HCT116 (cell line): ENCODE data around the gene HYOU1. TPM values are rescaled to one million over a fixed set of nuclear protein-coding genes. Genes with fewer than 3 reads are reported as not detected.
A peak's percentile ranks its signal among the peaks of the same experiment; 100 is the strongest.
"Not testable (repeated sequence)": the region's sequence is repeated elsewhere in the genome, so short reads cannot be mapped to it uniquely, and the experiment has no call there.

Source experiments
- ATAC-seq: fragments of 200-7000 bp; cut with Tn5 transposase; 2 replicates; pipeline ENCODE4 v1.9.1; 2020; ENCODE audit warnings: mild to moderate bottlenecking, moderate library complexity
- BruUV-seq: library from RNA; stranded (reverse); fragments of 400-500 nt; replicated peaks from 2 replicates; lab custom pipeline; 2021; lab: Mats Ljungman, UMichigan
- CTCF ChIA-PET: fragments of 300-600 bp; sonication (Branson Sonifier 250); formaldehyde crosslinking; loops from one replicate; lab custom pipeline; 2021; ENCODE audit warnings: antibody characterized with exemption; lab: Charles Lee
- POLR2A ChIA-PET: fragments of 300-600, 350-600 bp; sonication (Branson Sonifier 250); formaldehyde crosslinking; loops from one replicate; lab custom pipeline; 2021; ENCODE audit warnings: antibody characterized with exemption; lab: Charles Lee
- RAD21 ChIA-PET, 2 experiments: fragments of 300-600 bp; sonication (Branson Sonifier 250); formaldehyde crosslinking; loops; one replicate each; lab custom pipeline; 2023; ENCODE audit warnings: low total read pairs in 2 of 2; ENCODE audit not compliant: uncharacterized antibody in 2 of 2, unreplicated experiment in 2 of 2, low non-redundant PET in 1 of 2; lab: Charles Lee
- DNase-seq: peaks from one replicate; pipeline ENCODE4 v3.0.0-alpha.2; 2010; ENCODE audit warnings: low read depth, low spot score
- H2AFZ ChIP-seq: fragments of 200-600 bp; shearing (Covaris generic), sonication (generic); 2 replicates; pipeline ENCODE4 v1.6.1; 2017; ENCODE audit warnings: low read depth, mixed run types, mixed read lengths, antibody characterized with exemption, low read length; ENCODE audit not compliant: poor library complexity, severe bottlenecking
- H3K27ac ChIP-seq: 2 replicates; pipeline ENCODE4 v1.5.1; 2012; ENCODE audit warnings: low read depth, low read length
- H3K27me3 ChIP-seq: fragments of 200-600 bp; sonication (generic); 2 replicates; pipeline ENCODE4 v1.6.1; 2016; ENCODE audit warnings: mixed run types, low read length, mixed read lengths; ENCODE audit not compliant: insufficient read depth
- H3K36me3 ChIP-seq, 2 experiments: fragments of 200-500 bp in 1 of 2; fragments of 200-600 bp in 1 of 2; sonication (Bioruptor generic) in 1 of 2; sonication (generic) in 1 of 2; 2 replicates each; pipeline versions ENCODE4 v1.5.1 to v1.6.1; 2014 to 2016; ENCODE audit warnings: low read length in 2 of 2, inconsistent platforms in 1 of 2, mixed read lengths in 1 of 2, mixed run types in 1 of 2; ENCODE audit not compliant: insufficient read depth in 2 of 2, control insufficient read depth in 1 of 2
- H3K4me1 ChIP-seq, 2 experiments: fragments of 200-600 bp in 1 of 2; sonication (generic) in 1 of 2; 2 replicates each; pipeline versions ENCODE4 v1.5.1 to v1.6.1; 2012 to 2017; ENCODE audit warnings: low read length in 2 of 2, inconsistent platforms in 1 of 2, mild to moderate bottlenecking in 1 of 2, mixed read lengths in 1 of 2, mixed run types in 1 of 2, moderate library complexity in 1 of 2; ENCODE audit not compliant: insufficient read depth in 2 of 2, control insufficient read depth in 1 of 2
- H3K4me2 ChIP-seq: fragments of 200-600 bp; sonication (generic); 2 replicates; pipeline ENCODE4 v1.6.1; 2017; ENCODE audit warnings: mixed run types, low read length, mixed read lengths
- H3K4me3 ChIP-seq, 2 experiments: fragments of 200-600 bp in 1 of 2; sonication (generic) in 1 of 2; replicated peaks in 1 of 2; 2 replicates each; pipeline ENCODE4 v1.5.1; 2011 to 2016; ENCODE audit warnings: low read length in 2 of 2, control low read depth in 1 of 2, low read depth in 1 of 2, mild to moderate bottlenecking in 1 of 2, mixed read lengths in 1 of 2, mixed run types in 1 of 2
- H3K79me2 ChIP-seq: fragments of 200-600 bp; sonication (generic); 2 replicates; pipeline ENCODE4 v1.6.1; 2017; ENCODE audit warnings: mild to moderate bottlenecking, mixed run types, low read length, moderate library complexity, mixed read lengths; ENCODE audit not compliant: insufficient read depth
- H3K9ac ChIP-seq: fragments of 200-600 bp; sonication (generic); 2 replicates; pipeline ENCODE4 v1.6.1; 2016; ENCODE audit warnings: low read length, mixed read lengths
- H3K9me2 ChIP-seq: fragments of 200-600 bp; sonication (generic), shearing (Covaris generic); 2 replicates; pipeline ENCODE4 v1.6.1; 2017; ENCODE audit warnings: mixed run types, mild to moderate bottlenecking, moderate library complexity; ENCODE audit not compliant: insufficient read depth
- H3K9me3 ChIP-seq, 2 experiments: fragments of 200-500 bp in 1 of 2; fragments of 200-600 bp in 1 of 2; sonication (Bioruptor generic) in 1 of 2; sonication (generic) in 1 of 2; 2 replicates each; pipeline ENCODE4 v1.6.1; 2014 to 2017; ENCODE audit warnings: low read length in 2 of 2, mixed read lengths in 2 of 2, inconsistent platforms in 1 of 2, low read depth in 1 of 2, mild to moderate bottlenecking in 1 of 2, mixed run types in 1 of 2, moderate library complexity in 1 of 2; ENCODE audit not compliant: control insufficient read depth in 1 of 2, insufficient read depth in 1 of 2
- H4K20me1 ChIP-seq: fragments of 200-600 bp; sonication (generic), shearing (Covaris generic); 2 replicates; pipeline ENCODE4 v1.6.1; 2017; ENCODE audit warnings: mixed run types, mild to moderate bottlenecking, moderate library complexity; ENCODE audit not compliant: insufficient read depth
- CBX3 ChIP-seq: IDR thresholded peaks from 2 replicates; pipeline ENCODE4 v1.6.1; 2012; ENCODE audit warnings: low read depth
- EGR1 ChIP-seq: IDR thresholded peaks from 2 replicates; pipeline ENCODE4 v1.6.1; 2012; ENCODE audit warnings: low read depth
- ELF1 ChIP-seq: IDR thresholded peaks from 2 replicates; pipeline ENCODE4 v1.6.1; 2012; ENCODE audit warnings: low read depth, borderline replicate concordance
- EZH2 ChIP-seq: fragments of 200-600 bp; sonication (generic); IDR thresholded peaks from 2 replicates; pipeline ENCODE4 v1.6.1; 2017; ENCODE audit warnings: antibody characterized with exemption, mixed run types
- FOSL1 ChIP-seq: IDR thresholded peaks from 2 replicates; pipeline ENCODE4 v1.6.1; 2012; ENCODE audit warnings: low read depth
- JUND ChIP-seq: IDR thresholded peaks from 2 replicates; pipeline ENCODE4 v1.6.1; 2012
- POLR2A ChIP-seq: IDR thresholded peaks from 2 replicates; pipeline ENCODE4 v1.7.0; 2011; ENCODE audit warnings: borderline replicate concordance; ENCODE audit not compliant: insufficient read depth, insufficient read length; ENCODE audit errors: extremely low read depth
- POLR2AphosphoS5 ChIP-seq: IDR thresholded peaks from 2 replicates; pipeline ENCODE4 v1.6.1; 2011; ENCODE audit warnings: mild to moderate bottlenecking, low read depth, low read length, moderate library complexity
- SIN3A ChIP-seq: IDR thresholded peaks from 2 replicates; pipeline ENCODE4 v1.6.1; 2012; ENCODE audit warnings: low read depth
- TCF7L2 ChIP-seq: IDR thresholded peaks from 2 replicates; pipeline ENCODE4 v1.7.0; 2011; ENCODE audit warnings: borderline replicate concordance, inconsistent platforms; ENCODE audit not compliant: insufficient read depth, insufficient read length; ENCODE audit errors: extremely low read depth
- YY1 ChIP-seq: IDR thresholded peaks from 2 replicates; pipeline ENCODE4 v1.6.1; 2011; ENCODE audit warnings: low read length, low read depth, moderate library complexity, mild to moderate bottlenecking; ENCODE audit not compliant: insufficient replicate concordance; ENCODE audit errors: extremely low read depth
- intact Hi-C: fragments of 100-400 bp; cut with micrococcal nuclease; formaldehyde crosslinking; loops from 2 replicates; pipeline ENCODE4 v1.10.0; 2022
- total RNA-seq: library from RNA; stranded (reverse); gene quantifications from one replicate; pipeline ENCODE4 v1.2.1, GENCODE V29; 2021; ENCODE audit not compliant: unreplicated experiment
- TF ChIP-seq, protein P1 (sequence below): IDR thresholded peaks from 2 replicates; pipeline ENCODE4 v1.6.1; 2012
- TF ChIP-seq, protein P2 (sequence below): IDR thresholded peaks from 2 replicates; pipeline ENCODE4 v1.6.1; 2012

The HYOU1 gene
- total RNA-seq, 1 experiment from 2014 or later = 181 TPM

DNA sequence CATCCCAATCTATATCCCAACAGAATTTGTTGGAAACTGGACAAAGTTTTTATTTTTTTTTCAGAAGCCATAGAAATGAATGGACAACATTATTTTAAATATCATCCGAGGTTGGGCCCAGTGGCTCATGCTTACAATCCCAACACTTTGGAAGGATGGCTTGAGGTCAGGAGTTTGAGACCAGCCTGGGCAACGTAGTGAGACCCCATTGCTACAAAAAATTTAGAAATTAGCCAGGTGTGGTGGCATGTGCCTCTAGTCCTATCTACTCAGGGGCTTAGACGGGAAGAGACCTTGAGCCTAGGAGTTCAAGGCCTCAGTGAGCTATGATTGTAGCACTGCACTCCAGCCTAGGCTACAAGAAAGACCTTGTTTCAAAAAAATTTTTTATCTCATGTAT is 22.2 kb downstream of the HYOU1 start:
- TF ChIP-seq TCF7L2 (no peak), POLR2A (no peak), ELF1 (no peak), FOSL1 (no peak), POLR2AphosphoS5 (no peak), EGR1 (no peak), CBX3 (no peak), EZH2 (no peak), YY1 (no peak), SIN3A (no peak), JUND (no peak)
- TF ChIP-seq, protein P1, sequence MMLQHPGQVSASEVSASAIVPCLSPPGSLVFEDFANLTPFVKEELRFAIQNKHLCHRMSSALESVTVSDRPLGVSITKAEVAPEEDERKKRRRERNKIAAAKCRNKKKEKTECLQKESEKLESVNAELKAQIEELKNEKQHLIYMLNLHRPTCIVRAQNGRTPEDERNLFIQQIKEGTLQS = no peak
- TF ChIP-seq, protein P2, sequence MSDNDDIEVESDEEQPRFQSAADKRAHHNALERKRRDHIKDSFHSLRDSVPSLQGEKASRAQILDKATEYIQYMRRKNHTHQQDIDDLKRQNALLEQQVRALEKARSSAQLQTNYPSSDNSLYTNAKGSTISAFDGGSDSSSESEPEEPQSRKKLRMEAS = no peak
- H3K27ac ChIP-seq = no peak overlapping the region
- peaks cover 0 to 26% of the 10 kb centered on the region in 2 experiments; a peak in 3 of 4 replicates for H3K4me1 ChIP-seq
- peaks cover 8% of the 10 kb centered on the region; the same call in 1 of the 2 replicates for H3K79me2 ChIP-seq
- no peaks in the 10 kb centered on the region for H3K9me2 ChIP-seq
- no peaks in the 10 kb centered on the region for H4K20me1 ChIP-seq
- ATAC-seq (no peak), DNase-seq (no peak)
- no peaks in the 10 kb centered on the region for H3K27me3 ChIP-seq
- no peaks in the 10 kb centered on the region for H3K9me3 ChIP-seq
- H3K4me3 ChIP-seq = no peak overlapping the region
- H2AFZ ChIP-seq = no peak overlapping the region
- ChIA-PET POLR2A (no interaction called here), CTCF (no interaction called here), RAD21 (no interaction called here)
- H3K9ac ChIP-seq = no peak overlapping the region
- intact Hi-C loops = no loop called here
- no peak overlapping the region for H3K4me2 ChIP-seq
- no TSS peak for BruUV-seq
- H3K36me3 ChIP-seq = no peaks in the 10 kb centered on the region

DNA sequence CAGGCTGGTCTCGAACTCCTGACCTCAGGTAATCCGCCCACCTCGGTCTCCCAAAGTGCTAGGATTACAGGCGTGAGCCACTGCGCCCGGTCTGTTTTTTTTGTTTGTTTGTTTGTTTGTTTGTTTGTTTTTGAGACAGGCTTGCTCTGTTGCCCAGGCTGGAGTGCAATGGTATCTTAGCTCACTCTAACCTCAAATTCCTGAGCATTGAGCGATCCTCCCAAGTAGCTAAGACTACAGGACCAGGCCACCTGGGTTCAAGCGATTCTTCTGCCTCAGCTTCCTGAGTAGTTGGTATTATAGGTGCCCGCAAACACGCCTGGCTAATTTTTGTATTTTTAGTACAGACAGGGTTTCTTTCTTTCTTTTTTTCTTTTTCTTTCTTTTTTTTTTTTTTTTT is 23.6 kb downstream of the HYOU1 start:
- H3K79me2 ChIP-seq = peaks cover 22% of the 10 kb centered on the region
- H3K9ac ChIP-seq, ATAC-seq, H3K27me3 ChIP-seq, H3K4me3 ChIP-seq, H2AFZ ChIP-seq, H3K9me2 ChIP-seq, H3K9me3 ChIP-seq, H4K20me1 ChIP-seq, RAD21 ChIA-PET, H3K27ac ChIP-seq, DNase-seq, BruUV-seq, intact Hi-C loops, H3K36me3 ChIP-seq: not testable (repeated sequence)
- H3K4me1 ChIP-seq = peaks cover 5 to 38% of the 10 kb centered on the region in 2 experiments; a peak in 3 of 4 replicates
- CTCF ChIA-PET = interaction anchor here (0.6 to 0.7 kb wide), 4 partner anchors 10 to 197 kb away, joined by 3 to 5 read pairs (median 4); no protein-coding TSS in a partner anchor
- H3K4me2 ChIP-seq = peak overlapping the region; percentile 18
- POLR2A ChIA-PET = interaction anchor here (0.6 to 1.6 kb wide), 5 partner anchors 9 to 409 kb away, joined by 3 to 5 read pairs (median 3); partner anchors contain the start of genes HINFP, RPS25 and TRAPPC4
